A549 (cell line): ENCODE results near the gene PTPN5.

Experiments used
- CHD2 ChIP-seq: fragments of 150-350 bp; IDR thresholded peaks from 2 replicates; pipeline ENCODE4 v1.6.1; 2014; ENCODE audit warnings: low read length; ENCODE audit not compliant: partially characterized antibody
- CTCF ChIP-seq: fragments of >200 bp; sonication (Bioruptor Twin); formaldehyde crosslinking; IDR thresholded peaks from 3 replicates; pipeline ENCODE4 v1.5.1; 2016
- EP300 ChIP-seq, 2 experiments: fragments of >200 bp; sonication (Bioruptor Twin); formaldehyde crosslinking; IDR thresholded peaks; 2 replicates in 1 of 2; 3 replicates in 1 of 2; pipeline ENCODE4 v1.6.1; 2016 to 2017
- FOSL2 ChIP-seq, 2 experiments: fragments of 450-650 bp in 1 of 2; fragments of >200 bp in 1 of 2; sonication (Bioruptor Twin) in 1 of 2; formaldehyde crosslinking; IDR thresholded peaks; 2 replicates each; pipeline versions ENCODE4 v1.5.0 to v1.6.1; 2016 to 2020; ENCODE audit warnings: mild to moderate bottlenecking in 1 of 2, moderate library complexity in 1 of 2
- JUN ChIP-seq, 2 experiments: fragments of >200 bp; sonication (Bioruptor Twin); formaldehyde crosslinking; IDR thresholded peaks; 2 replicates in 1 of 2; 3 replicates in 1 of 2; pipeline ENCODE4 v1.6.1; 2016 to 2017
- JUNB ChIP-seq: fragments of >200 bp; sonication (Bioruptor Twin); formaldehyde crosslinking; IDR thresholded peaks from 2 replicates; pipeline ENCODE4 v1.6.1; 2016
- MAZ ChIP-seq: fragments of 150-350 bp; IDR thresholded peaks from 2 replicates; pipeline ENCODE4 v1.6.1; 2014; ENCODE audit warnings: antibody characterized with exemption, low read depth, low read length, borderline replicate concordance
- PHF8 ChIP-seq: fragments of 200-600 bp; sonication (generic); IDR thresholded peaks from 2 replicates; pipeline ENCODE4 v1.6.1; 2016; ENCODE audit warnings: low read depth, mild to moderate bottlenecking, antibody characterized with exemption, moderate library complexity, borderline replicate concordance
- POLR2A ChIP-seq: IDR thresholded peaks from 2 replicates; pipeline ENCODE4 v1.6.1; 2012; ENCODE audit warnings: mild to moderate bottlenecking, low read length
- RAD21 ChIP-seq, 2 experiments: fragments of >200 bp in 1 of 2; sonication (Bioruptor Twin) in 1 of 2; formaldehyde crosslinking in 1 of 2; IDR thresholded peaks in 1 of 2; conservative IDR thresholded peaks in 1 of 2; 2 replicates in 1 of 2; 3 replicates in 1 of 2; pipeline ENCODE4 v1.6.1; 2012 to 2018; ENCODE audit warnings: inconsistent platforms in 1 of 2
- RCOR1 ChIP-seq: fragments of 150-350 bp; IDR thresholded peaks from 2 replicates; pipeline ENCODE4 v1.6.1; 2014; ENCODE audit warnings: antibody characterized with exemption, low read length, low read depth
- REST ChIP-seq: fragments of 200-600 bp; sonication (generic); IDR thresholded peaks from 2 replicates; pipeline ENCODE4 v1.6.1; 2016; ENCODE audit warnings: antibody characterized with exemption, mild to moderate bottlenecking, moderate library complexity
- ZFP36 ChIP-seq: fragments of 450-650 bp; IDR thresholded peaks from 2 replicates; pipeline ENCODE4 v1.6.1; 2014; ENCODE audit warnings: borderline replicate concordance; ENCODE audit not compliant: partially characterized antibody

- TF ChIP-seq JUNB (no peak), CTCF (no peak), RCOR1 (no peak), POLR2A (no peak), EP300 (IDR thresholded peaks at IDR 0.05) (no peak), ZFP36 (no peak), RAD21 (conservative IDR thresholded peaks at IDR 0.05 in 1 of 2, IDR thresholded peaks at IDR 0.05 in 1 of 2) (no peak), CHD2 (no peak), FOSL2 (IDR thresholded peaks at IDR 0.05) (no peak), FOSL2 (CRISPR knock-in tag; IDR thresholded peaks at IDR 0.05) (no peak), PHF8 (no peak), JUN (IDR thresholded peaks at IDR 0.05) (no peak), MAZ (no peak), REST (no peak)
Observed at GRCh38 chr11:18773104-18773503, 18.5 kb downstream of the PTPN5 start.
